RWPE2 (cell line): ENCODE data around the gene DOCK9.

Experiments
- ATAC-seq: fragments of 200-7000 bp; cut with Tn5 transposase; 3 replicates; pipeline ENCODE4 v1.9.1; 2021; ENCODE audit warnings: low read depth
- DNase-seq: peaks from one replicate; pipeline ENCODE4 v3.0.0-alpha.2; 2020; ENCODE audit warnings: low spot score
- H3K27ac ChIP-seq: fragments of 450-650 bp; 2 replicates; pipeline ENCODE4 v1.5.1; 2017; ENCODE audit warnings: mild to moderate bottlenecking; ENCODE audit not compliant: poor library complexity, severe bottlenecking
- H3K27me3 ChIP-seq: fragments of 250-450 bp; sonication (Bioruptor Pico); 2 replicates; pipeline ENCODE4 v1.5.1; 2021; ENCODE audit warnings: mild to moderate bottlenecking, moderate library complexity; ENCODE audit not compliant: insufficient read depth, poor library complexity, severe bottlenecking
- H3K36me3 ChIP-seq: fragments of 250-450 bp; sonication (Bioruptor Pico); 2 replicates; pipeline ENCODE4 v1.5.1; 2020; ENCODE audit warnings: low read depth, mild to moderate bottlenecking, moderate library complexity
- H3K4me1 ChIP-seq: fragments of 250-450 bp; sonication (Bioruptor Pico); 2 replicates; pipeline ENCODE4 v1.5.1; 2021; ENCODE audit warnings: mild to moderate bottlenecking, moderate library complexity; ENCODE audit not compliant: insufficient read depth, poor library complexity, severe bottlenecking
- H3K4me3 ChIP-seq: fragments of 250-450 bp; sonication (Bioruptor Pico); 2 replicates; pipeline ENCODE4 v1.5.1; 2021; ENCODE audit warnings: mild to moderate bottlenecking, moderate library complexity; ENCODE audit not compliant: severe bottlenecking
- H3K9me3 ChIP-seq: fragments of 250-450 bp; sonication (Bioruptor Pico); 2 replicates; pipeline ENCODE4 v1.5.1; 2021; ENCODE audit warnings: mild to moderate bottlenecking, moderate library complexity; ENCODE audit not compliant: severe bottlenecking
- CTCF ChIP-seq: fragments of 450-650 bp; IDR thresholded peaks from one replicate; pipeline ENCODE4 v1.5.1; 2017; ENCODE audit warnings: mild to moderate bottlenecking, moderate library complexity; ENCODE audit not compliant: poor library complexity, severe bottlenecking

Gene DOCK9

GRCh38 chr13:98778749-98779148, 199.1 kb downstream of the DOCK9 start:
- H3K36me3 ChIP-seq: no peaks in the 10 kb centered on the region
- H3K27me3 ChIP-seq: no peaks in the 10 kb centered on the region
- DNase-seq (no peak), ATAC-seq (no peak)
- H3K27ac ChIP-seq: no peak overlapping the region
- TF ChIP-seq CTCF: no peak
- no peaks in the 10 kb centered on the region for H3K9me3 ChIP-seq
- no peaks in the 10 kb centered on the region for H3K4me1 ChIP-seq
- no peak overlapping the region for H3K4me3 ChIP-seq

GRCh38 chr13:98776644-98777043, 201.2 kb downstream of the DOCK9 start:
- TF ChIP-seq CTCF: no peak
- Histone ChIP-seq H3K4me1 (no peaks in the 10 kb centered on the region), H3K36me3 (no peaks in the 10 kb centered on the region), H3K4me3 (no peak overlapping the region), H3K9me3 (no peaks in the 10 kb centered on the region), H3K27me3 (no peaks in the 10 kb centered on the region), H3K27ac (no peak overlapping the region)
- no peak for DNase-seq
- ATAC-seq: no peak

- DNase-seq (peak; percentile 84), ATAC-seq (peak; percentile 100)
- H3K4me1 ChIP-seq: no peaks in the 10 kb centered on the region
- no peak overlapping the region for H3K4me3 ChIP-seq
- no peaks in the 10 kb centered on the region for H3K9me3 ChIP-seq
- H3K36me3 ChIP-seq: no peaks in the 10 kb centered on the region
- H3K27me3 ChIP-seq: no peaks in the 10 kb centered on the region
- no peak overlapping the region for H3K27ac ChIP-seq
- no peak for TF ChIP-seq CTCF
Observed at GRCh38 chr13:98775844-98776598, 201.8 kb downstream of the DOCK9 start.

GRCh38 chr13:98775386-98775785, 202.5 kb downstream of the DOCK9 start:
- no peaks in the 10 kb centered on the region for H3K9me3 ChIP-seq
- H3K4me3 ChIP-seq: no peak overlapping the region
- DNase-seq: no peak
- H3K27ac ChIP-seq: no peak overlapping the region
- no peaks in the 10 kb centered on the region for H3K27me3 ChIP-seq
- no peak for ATAC-seq
- TF ChIP-seq CTCF: no peak
- no peaks in the 10 kb centered on the region for H3K36me3 ChIP-seq
- H3K4me1 ChIP-seq: no peaks in the 10 kb centered on the region

- Histone ChIP-seq H3K27me3 (no peaks in the 10 kb centered on the region), H3K4me3 (no peak overlapping the region)
- DNase-seq: no peak
Observed at GRCh38 chr13:98774776-98775175, 203.1 kb downstream of the DOCK9 start.

More at GRCh38 chr13:98774776-98775175, 203.1 kb downstream of the DOCK9 start:
- no peak for TF ChIP-seq CTCF
- no peaks in the 10 kb centered on the region for H3K9me3 ChIP-seq
- H3K4me1 ChIP-seq: no peaks in the 10 kb centered on the region
- ATAC-seq: no peak
- H3K36me3 ChIP-seq: no peaks in the 10 kb centered on the region
- H3K27ac ChIP-seq: no peak overlapping the region
